ENCODE measurements around the gene KBTBD6. TPM values are rescaled to one million over a fixed set of nuclear protein-coding genes. Genes with fewer than 3 reads are reported as not detected.
A peak's percentile ranks its signal among the peaks of the same experiment; 100 is the strongest.

KBTBD6 gene
- total and polyA plus RNA-seq, 2 of the 13 experiments (the other 11 are each of a cell fraction or from before 2014, with no cell fraction given), result 4.4 to 12.0 TPM

GRCh38 chr13:41148419-41149283, 16.0 kb upstream of the KBTBD6 start (continued):
- peak; percentile 97 for TF ChIP-seq ZNF280D (CRISPR knock-in tag; IDR thresholded peaks at IDR 0.05)
- peak; percentile 22; the same call in 1 of the 2 replicates for TF ChIP-seq CEBPZ (IDR thresholded peaks at IDR 0.05; ENCODE audit: low read length)
- no peak for TF ChIP-seq THAP7 (CRISPR knock-in tag; IDR thresholded peaks at IDR 0.05)
- TF ChIP-seq ZNF124 (CRISPR knock-in tag; IDR thresholded peaks at IDR 0.05), result no peak
- peak; percentile 73; the same call in 1 of the 2 replicates for TF ChIP-seq SETDB1 (CRISPR knock-in tag; IDR thresholded peaks at IDR 0.05; ENCODE audit: borderline replicate concordance)

All from HepG2 (cell line).